GM19324 (cell line): ENCODE results near the gene RNF145.
"Not testable (repeated sequence)": the region's sequence is repeated elsewhere in the genome, so short reads cannot be mapped to it uniquely, and the experiment has no call there.

Source experiments
- ATAC-seq: cut with Tn5 transposase; IDR thresholded peaks from one replicate; pipeline ENCODE4 v1.9.1; 2021; ENCODE audit warnings: mild to moderate bottlenecking, moderate library complexity; ENCODE audit not compliant: unreplicated experiment, low FRiP score

The RNF145 gene

DNA sequence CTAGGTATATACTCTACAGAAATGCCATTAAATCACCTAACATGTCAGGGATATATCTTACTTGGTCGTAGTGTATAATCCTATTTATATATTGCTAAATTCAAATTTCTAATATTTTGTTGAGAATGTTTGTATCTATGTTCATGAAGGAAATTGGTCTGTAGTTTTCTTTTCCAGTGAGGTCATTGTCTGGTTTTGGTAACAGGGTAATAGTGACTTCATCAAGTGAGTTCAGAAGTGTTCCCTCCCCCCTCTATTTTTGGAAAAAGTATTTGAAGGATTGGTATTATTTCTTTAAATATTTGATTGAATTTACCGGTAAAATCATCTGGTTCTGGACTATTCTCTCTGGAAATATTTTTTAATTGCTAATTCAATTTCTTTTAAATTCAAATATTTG, 86.2 kb downstream of the RNF145 start:
- no peak for ATAC-seq

DNA sequence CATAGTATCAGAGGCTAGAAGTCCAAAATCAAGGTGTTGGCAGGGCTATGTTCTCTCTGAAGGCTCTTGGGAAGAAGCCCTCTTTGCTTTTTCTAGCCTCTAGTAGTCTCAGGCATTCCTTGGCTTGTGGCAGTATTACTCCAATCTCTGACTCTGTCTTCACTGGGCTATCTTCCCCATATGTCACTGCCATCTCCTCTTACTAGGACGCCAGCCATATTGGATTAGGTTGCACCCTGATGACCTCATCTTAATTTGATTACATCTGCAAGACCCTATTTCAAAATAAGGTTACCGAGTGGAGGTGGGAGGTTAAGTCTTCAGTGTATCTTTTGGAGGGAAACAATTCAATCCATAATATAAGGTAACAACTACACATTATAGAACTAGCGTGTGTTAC, 88.3 kb downstream of the RNF145 start:
- no peak for ATAC-seq

DNA sequence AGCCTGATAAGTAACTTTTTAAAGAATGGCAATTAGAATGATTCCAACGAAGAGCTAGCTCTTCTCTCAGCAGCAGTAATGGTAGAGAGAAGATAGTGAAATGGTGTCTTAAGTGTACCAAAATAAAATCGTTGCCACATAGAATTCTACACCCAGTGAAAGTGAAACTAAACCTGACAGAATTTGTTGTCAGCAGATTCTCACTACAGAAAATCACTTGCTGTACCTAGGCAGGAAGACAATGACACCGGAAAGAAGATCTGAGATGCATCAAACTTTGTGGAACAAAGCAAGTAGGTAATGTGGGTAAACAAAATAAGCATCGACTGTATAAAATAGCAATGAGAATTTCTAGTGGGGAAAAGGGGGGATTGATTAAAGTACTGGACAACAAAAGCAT, 88.9 kb downstream of the RNF145 start:
- ATAC-seq: no peak

DNA sequence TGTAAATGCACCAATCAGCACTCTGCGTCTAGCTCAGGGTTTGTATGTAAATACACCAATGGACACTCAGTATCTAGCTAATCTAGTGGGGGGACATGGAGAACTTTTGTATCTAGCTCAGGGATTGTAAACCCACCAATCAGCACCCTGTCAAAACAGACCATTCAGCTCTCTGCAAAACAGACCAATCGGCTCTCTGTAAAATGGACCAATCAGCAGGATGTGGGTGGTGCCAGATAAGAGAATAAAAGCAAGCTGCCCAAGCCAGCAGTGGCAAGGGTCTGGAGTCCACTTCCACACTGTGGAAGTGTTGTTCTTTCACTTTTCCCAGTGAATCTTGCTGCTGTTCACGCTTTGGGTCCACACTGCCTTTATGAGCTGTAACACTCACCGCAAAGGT, 89.5 kb downstream of the RNF145 start:
- not testable (repeated sequence) for ATAC-seq

DNA sequence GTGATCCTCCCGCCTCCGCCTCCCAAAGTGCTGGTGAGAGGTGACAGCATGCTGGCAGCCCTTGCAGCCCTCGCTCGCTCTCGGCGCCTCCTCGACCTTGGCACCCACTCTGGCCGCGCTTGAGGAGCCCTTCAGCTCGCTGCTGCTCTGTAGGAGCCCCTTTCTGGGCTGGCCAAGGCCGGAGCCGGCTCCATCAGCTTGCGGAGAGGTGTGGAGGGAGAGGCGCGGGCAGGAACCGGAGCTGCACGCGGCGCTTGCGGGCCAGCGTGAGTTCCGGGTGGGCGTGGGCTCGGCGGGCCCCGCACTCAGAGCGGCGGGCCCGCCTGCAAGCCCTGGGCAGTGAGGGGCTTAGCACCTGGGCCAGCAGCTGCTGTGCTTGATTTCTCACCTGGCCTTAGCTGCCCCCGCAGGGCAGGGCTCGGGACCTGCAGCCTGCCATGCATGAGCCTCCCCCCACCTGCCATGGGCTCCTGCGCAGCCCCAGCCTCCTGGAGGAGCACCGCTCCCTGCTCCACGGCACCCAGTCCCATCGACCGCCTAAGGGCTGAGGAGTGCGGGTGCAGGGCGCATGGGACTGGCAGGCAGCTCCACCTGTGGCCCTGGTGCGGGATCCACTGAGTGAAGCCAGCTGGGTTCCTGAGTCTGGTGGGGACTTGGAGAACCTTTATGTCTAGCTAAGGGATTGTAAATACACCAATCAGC, 90.2 kb downstream of the RNF145 start:
- not testable (repeated sequence) for ATAC-seq

DNA sequence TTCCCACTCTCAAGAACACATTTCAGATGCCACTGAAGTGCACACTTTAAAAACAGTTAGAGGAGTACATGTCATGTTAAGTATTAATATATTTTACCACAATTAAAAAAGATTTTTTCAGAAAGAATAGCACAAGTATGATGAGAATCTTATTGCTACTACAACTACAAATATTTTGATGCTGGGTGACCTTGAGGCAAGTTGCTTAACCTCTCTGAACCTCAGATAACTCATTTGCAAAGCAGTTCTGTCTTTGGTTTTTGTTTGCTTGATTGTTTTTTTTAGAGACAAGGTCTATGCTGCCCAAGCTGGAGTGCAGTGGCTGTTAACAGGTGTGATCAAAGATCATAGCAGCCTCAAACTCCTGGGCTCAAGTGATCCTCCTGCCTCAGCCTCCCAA, 95.9 kb downstream of the RNF145 start:
- ATAC-seq: no peak

DNA sequence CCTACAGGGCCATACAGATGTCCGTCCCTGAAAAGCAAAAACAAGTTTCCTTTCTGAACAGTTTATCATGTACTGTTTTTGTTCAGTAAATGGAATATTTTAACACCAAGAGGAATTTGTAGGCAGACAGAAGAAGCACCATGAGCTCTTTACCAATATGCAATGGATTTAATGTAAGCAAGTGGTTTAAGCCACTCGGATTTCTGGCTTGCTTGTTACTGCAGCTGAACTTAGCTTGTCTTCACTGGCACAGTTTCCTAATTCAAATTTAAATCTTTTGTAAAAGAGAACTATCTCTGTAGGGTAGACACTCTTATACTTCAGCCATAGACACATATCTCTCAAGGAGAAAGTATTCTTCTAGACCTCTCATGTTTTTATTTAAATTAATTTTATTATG, 96.9 kb downstream of the RNF145 start:
- no peak for ATAC-seq
